Natural killer cell (primary cell): ENCODE measurements around the gene OR2F2. TPM values are rescaled to one million over a fixed set of nuclear protein-coding genes. Genes with fewer than 3 reads are reported as not detected.

Source experiments
- ATAC-seq, 3 donors: fragments of 150-1000 bp in 2 of 3; fragments of 200-7000 bp in 1 of 3; cut with Tn5 transposase; 1 replicate in 1 of 3; 2 replicates in 2 of 3; pipeline ENCODE4 v1.10.0; 2021; ENCODE audit warnings: mild to moderate bottlenecking in 2 of 3, moderate library complexity in 2 of 3
- DNase-seq, 2 donors: peaks; one replicate each; pipeline versions ENCODE4 v3.0.0 to v3.0.0-alpha.2; 2013 to 2021; ENCODE audit warnings: mixed read lengths in 1 of 2
- H3K27ac ChIP-seq: one replicate; pipeline ENCODE4 v1.5.1; 2013; ENCODE audit warnings: mild to moderate bottlenecking, low read length
- H3K27me3 ChIP-seq: one replicate; pipeline ENCODE4 v1.6.1; 2013; ENCODE audit warnings: low read length; ENCODE audit not compliant: control insufficient read depth, insufficient read depth
- H3K36me3 ChIP-seq: one replicate; pipeline ENCODE4 v1.6.1; 2013; ENCODE audit warnings: low read length; ENCODE audit not compliant: control insufficient read depth, insufficient read depth
- H3K4me1 ChIP-seq: one replicate; pipeline ENCODE4 v1.6.1; 2013; ENCODE audit warnings: low read length; ENCODE audit not compliant: control insufficient read depth, insufficient read depth
- H3K4me3 ChIP-seq: one replicate; pipeline ENCODE4 v1.5.1; 2013; ENCODE audit warnings: low read length
- H3K9me3 ChIP-seq: one replicate; pipeline ENCODE4 v1.6.1; 2013; ENCODE audit warnings: low read length; ENCODE audit not compliant: control insufficient read depth, insufficient read depth
- H3K27ac Mint-ChIP-seq, 2 donors: one replicate each; pipeline ENCODE4 v1.8.0; 2022; ENCODE audit warnings: mild to moderate bottlenecking in 2 of 2, mixed read lengths in 2 of 2, moderate library complexity in 1 of 2
- H3K27me3 Mint-ChIP-seq, 2 donors: one replicate each; pipeline ENCODE4 v1.8.0; 2022; ENCODE audit warnings: low read depth in 2 of 2, mixed read lengths in 2 of 2
- H3K36me3 Mint-ChIP-seq: one replicate; pipeline ENCODE4 v1.8.0; 2022; ENCODE audit warnings: mixed read lengths
- H3K4me1 Mint-ChIP-seq, 2 donors: one replicate each; pipeline ENCODE4 v1.8.0; 2022; ENCODE audit warnings: mixed read lengths in 2 of 2
- H3K4me3 Mint-ChIP-seq: one replicate; pipeline ENCODE4 v1.8.0; 2022; ENCODE audit warnings: mild to moderate bottlenecking, moderate library complexity, mixed read lengths
- H3K9me3 Mint-ChIP-seq, 2 donors: one replicate each; pipeline ENCODE4 v1.8.0; 2022; ENCODE audit warnings: mixed read lengths in 2 of 2
- WGBS: methylation state at CpG from one replicate; pipeline ENCODE4 v1.1.7; 2013; ENCODE audit warnings: missing lambda C conversion rate; ENCODE audit not compliant: insufficient coverage; 5-methylcytosine and 5-hydroxymethylcytosine counted together
- intact Hi-C: fragments of 100-400 bp; cut with micrococcal nuclease; formaldehyde crosslinking; loops from one replicate; pipeline ENCODE4 v1.14.2; 2022
- total RNA-seq, 4 donors: library from RNA; stranded (reverse); fragments of 120-200 nt in 1 of 4; gene quantifications; one replicate each; pipeline versions ENCODE4 v1.2.3 to v1.2.4, GENCODE V29; 2013 to 2022
- TF ChIP-seq, protein P1 (sequence below): fragments of 200-600 bp; IDR thresholded peaks from one replicate; pipeline ENCODE4 v1.8.0; 2022; ENCODE audit warnings: antibody characterized with exemption

The OR2F2 gene
- total RNA-seq = not detected
- total RNA-seq (2013) = not detected

GRCh38 chr7:143934526-143935325, at the start of gene OR2F2:
Gene OR2F2 (plus strand): TSS chr7:143935233. CDS start chr7:143935233, 0 bp downstream.
- H3K9me3 Mint-ChIP-seq = peaks cover 0 to 3% of the 10 kb centered on the region in 2 donors
- H3K27me3 Mint-ChIP-seq = peaks cover 6 to 19% of the 10 kb centered on the region in 2 donors
- Histone ChIP-seq H3K27me3 (peaks cover 2% of the 10 kb centered on the region), H3K27ac (no peak within 1 kb of the TSS), H3K4me3 (no peak within 1 kb of the TSS), H3K4me1 (no peaks in the 10 kb centered on the region), H3K9me3 (peaks cover 4% of the 10 kb centered on the region), H3K36me3 (no peaks in the 10 kb centered on the region)
- no peak within 1 kb of the TSS for H3K27ac Mint-ChIP-seq
- intact Hi-C loops = no loop called here
- WGBS = 93% methylated on average over 1 of the region's 3 CpGs
- no peak within 1 kb of the TSS for H3K4me3 Mint-ChIP-seq
- H3K4me1 Mint-ChIP-seq = no peaks in the 10 kb centered on the region
- H3K36me3 Mint-ChIP-seq = no peaks in the 10 kb centered on the region
- TF ChIP-seq, protein P1, sequence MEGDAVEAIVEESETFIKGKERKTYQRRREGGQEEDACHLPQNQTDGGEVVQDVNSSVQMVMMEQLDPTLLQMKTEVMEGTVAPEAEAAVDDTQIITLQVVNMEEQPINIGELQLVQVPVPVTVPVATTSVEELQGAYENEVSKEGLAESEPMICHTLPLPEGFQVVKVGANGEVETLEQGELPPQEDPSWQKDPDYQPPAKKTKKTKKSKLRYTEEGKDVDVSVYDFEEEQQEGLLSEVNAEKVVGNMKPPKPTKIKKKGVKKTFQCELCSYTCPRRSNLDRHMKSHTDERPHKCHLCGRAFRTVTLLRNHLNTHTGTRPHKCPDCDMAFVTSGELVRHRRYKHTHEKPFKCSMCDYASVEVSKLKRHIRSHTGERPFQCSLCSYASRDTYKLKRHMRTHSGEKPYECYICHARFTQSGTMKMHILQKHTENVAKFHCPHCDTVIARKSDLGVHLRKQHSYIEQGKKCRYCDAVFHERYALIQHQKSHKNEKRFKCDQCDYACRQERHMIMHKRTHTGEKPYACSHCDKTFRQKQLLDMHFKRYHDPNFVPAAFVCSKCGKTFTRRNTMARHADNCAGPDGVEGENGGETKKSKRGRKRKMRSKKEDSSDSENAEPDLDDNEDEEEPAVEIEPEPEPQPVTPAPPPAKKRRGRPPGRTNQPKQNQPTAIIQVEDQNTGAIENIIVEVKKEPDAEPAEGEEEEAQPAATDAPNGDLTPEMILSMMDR = no peak
- DNase-seq = no peak
- ATAC-seq = no peak

DNA sequence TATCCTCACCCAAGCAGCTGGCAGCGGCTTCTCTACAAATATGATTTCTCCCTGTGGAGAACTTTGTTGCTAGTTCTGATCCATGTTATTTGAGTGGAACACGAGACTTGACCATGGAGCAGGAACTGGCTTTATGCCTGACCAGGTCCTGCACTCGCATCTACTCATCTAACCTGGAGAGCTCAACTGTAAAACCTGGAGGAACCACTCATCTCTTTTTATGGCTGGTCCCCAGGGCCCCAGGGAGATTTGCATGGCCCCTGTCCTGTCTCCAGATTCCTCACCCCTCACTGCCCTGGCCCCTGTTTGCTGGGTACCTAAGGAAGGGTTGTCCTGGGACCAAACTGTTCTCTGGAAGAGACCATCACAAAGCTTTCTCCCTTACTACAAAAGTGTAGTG, 49.1 kb upstream of the OR2F2 start:
- TF ChIP-seq, protein P1 = no peak
- ATAC-seq = no peak
- intact Hi-C loops = no loop called here
- H3K27ac ChIP-seq = no peak overlapping the region
- Mint-ChIP-seq H3K4me1 (peaks cover 22 to 25% of the 10 kb centered on the region in 2 donors), H3K27me3 (peaks cover 23 to 32% of the 10 kb centered on the region in 2 donors), H3K27ac (no peak overlapping the region), H3K9me3 (peaks cover 0 to 3% of the 10 kb centered on the region in 2 donors), H3K36me3 (peaks cover 7% of the 10 kb centered on the region), H3K4me3 (no peak overlapping the region)
- 75% methylated on average over 3 of the region's 3 CpGs for WGBS
- H3K4me3 ChIP-seq = no peak overlapping the region
- no peaks in the 10 kb centered on the region for H3K36me3 ChIP-seq
- DNase-seq = no peak
- peaks cover 13% of the 10 kb centered on the region for H3K27me3 ChIP-seq
- H3K4me1 ChIP-seq = peaks cover 13% of the 10 kb centered on the region
- H3K9me3 ChIP-seq = no peaks in the 10 kb centered on the region

DNA sequence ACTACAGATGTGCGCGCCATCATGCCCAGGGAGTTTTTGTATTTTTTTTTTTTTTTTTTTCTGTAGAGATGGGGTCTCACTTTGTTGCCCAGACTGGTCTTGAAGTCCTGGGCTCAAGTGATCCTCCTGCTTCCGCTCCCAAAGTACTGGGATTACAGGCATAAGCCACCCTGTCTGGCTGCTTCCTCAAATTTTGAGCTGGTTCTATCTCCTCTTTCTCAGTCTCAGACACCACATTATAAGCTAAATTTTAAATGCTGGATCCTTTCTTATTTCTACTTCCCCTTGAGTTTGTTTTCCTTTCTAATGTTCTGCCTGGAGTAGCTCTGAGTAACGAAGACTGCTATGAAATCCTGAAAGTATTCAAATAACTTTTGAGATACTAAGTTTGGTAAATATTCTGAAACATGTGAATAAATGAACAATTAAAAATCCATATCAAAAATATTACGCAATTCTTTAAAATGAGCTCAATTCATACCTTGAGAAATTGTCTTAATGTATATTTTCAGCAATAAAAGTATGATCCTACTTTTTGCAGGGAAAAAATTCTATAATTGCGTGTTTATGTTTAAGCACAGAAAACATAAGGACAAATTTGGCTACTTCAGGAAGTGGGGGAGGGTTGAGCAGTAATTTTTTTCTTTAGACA, 48.1 kb upstream of the OR2F2 start:
- Histone ChIP-seq H3K4me3 (no peak overlapping the region), H3K27me3 (peaks cover 13% of the 10 kb centered on the region), H3K27ac (no peak overlapping the region), H3K4me1 (peaks cover 13% of the 10 kb centered on the region), H3K36me3 (no peaks in the 10 kb centered on the region), H3K9me3 (no peaks in the 10 kb centered on the region)
- TF ChIP-seq, protein P1 = no peak
- peaks cover 0 to 3% of the 10 kb centered on the region in 2 donors for H3K9me3 Mint-ChIP-seq
- peaks cover 7% of the 10 kb centered on the region for H3K36me3 Mint-ChIP-seq
- WGBS = 100% methylated on average over 4 of the region's 6 CpGs
- intact Hi-C loops = no loop called here
- H3K4me1 Mint-ChIP-seq = peaks cover 19 to 22% of the 10 kb centered on the region in 2 donors
- ATAC-seq (no peak), DNase-seq (no peak)
- no peak overlapping the region for H3K4me3 Mint-ChIP-seq
- no peak overlapping the region for H3K27ac Mint-ChIP-seq
- H3K27me3 Mint-ChIP-seq = peaks cover 16 to 32% of the 10 kb centered on the region in 2 donors
